GM21528 (cell line): ENCODE data around the gene ANKRD36B.
"Not testable (repeated sequence)": the region's sequence is repeated elsewhere in the genome, so short reads cannot be mapped to it uniquely, and the experiment has no call there.

Experiments used
- ATAC-seq: cut with Tn5 transposase; IDR thresholded peaks from one replicate; pipeline ENCODE4 v1.9.1; 2021; ENCODE audit warnings: mild to moderate bottlenecking, moderate library complexity; ENCODE audit not compliant: unreplicated experiment, low FRiP score

ANKRD36B gene

DNA sequence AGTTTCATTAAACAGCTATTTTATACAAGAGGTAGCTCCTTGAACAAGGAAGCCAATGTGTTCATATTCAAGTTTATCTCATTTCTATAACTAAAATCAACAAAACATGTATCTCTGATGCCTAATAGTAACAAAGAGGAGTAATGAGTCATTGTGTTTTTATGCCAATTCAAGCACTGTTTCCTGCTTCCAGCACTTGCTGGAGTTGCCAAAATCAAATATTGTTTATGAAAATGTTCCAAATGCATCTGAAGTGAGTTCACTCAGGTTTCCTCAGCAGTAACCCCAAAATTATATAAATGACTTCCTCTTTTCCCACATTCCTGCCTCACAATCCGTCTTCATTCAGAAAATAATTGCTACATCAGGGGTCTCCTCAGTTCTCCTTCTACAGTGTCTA lies 39.2 kb downstream of the ANKRD36B start:
- ATAC-seq: not testable (repeated sequence)

DNA sequence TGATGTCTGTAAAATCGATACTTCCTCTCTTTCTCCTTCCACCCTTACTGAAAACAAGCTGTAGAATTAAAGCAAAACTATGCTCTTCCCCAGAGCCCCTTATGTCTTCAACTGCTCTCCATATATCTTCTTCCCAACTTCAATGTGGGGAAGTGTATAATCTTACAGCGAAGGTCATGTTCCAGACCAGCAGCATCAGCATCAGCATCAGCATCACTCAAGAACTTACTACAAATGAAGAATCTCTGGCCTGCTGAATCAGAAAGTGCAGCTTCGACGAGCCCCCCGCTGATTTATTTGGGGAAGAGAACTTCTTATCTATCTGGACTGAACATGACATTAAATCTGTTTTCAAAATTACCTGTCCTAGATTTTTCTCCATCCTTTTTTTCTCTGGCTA lies 40.6 kb downstream of the ANKRD36B start:
- ATAC-seq: not testable (repeated sequence)

DNA sequence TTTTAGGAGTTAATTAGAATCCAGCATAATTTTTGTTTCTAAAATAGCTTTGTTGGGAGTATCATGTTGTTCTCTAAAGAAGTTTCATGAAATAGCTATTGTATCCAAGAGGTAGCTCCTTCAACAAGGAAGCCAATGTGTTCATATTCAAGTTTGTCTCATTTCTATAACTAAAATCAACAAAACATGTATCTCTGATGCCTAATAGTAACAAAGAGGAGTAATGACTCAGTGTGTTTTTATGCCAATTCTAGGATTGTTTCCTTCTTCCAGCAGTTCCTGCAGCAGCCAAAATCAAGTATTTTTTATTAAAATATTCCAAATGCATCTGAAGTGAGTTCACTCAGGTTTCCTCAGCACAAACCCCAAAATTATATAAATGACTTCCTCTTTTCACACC lies 41.1 kb downstream of the ANKRD36B start:
- not testable (repeated sequence) for ATAC-seq

DNA sequence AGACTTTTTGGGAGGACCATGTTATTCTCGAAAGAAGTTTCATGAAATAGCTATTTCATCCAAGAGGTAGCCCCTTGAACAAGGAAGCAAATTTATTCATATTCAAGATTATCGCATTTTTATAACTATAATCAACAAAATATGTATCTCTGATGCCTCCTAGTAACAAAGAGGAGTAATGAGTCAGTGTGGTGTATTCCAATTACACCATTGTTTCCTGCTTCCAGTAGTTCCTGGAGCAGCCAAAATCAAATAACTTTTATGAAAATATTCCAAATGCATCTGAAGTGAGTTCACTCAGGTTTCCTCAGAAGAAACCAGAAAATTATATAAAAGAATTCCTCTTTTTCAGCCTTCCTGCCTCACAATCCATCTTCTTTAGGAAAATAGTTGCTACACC lies 43.0 kb downstream of the ANKRD36B start:
- no peak for ATAC-seq

DNA sequence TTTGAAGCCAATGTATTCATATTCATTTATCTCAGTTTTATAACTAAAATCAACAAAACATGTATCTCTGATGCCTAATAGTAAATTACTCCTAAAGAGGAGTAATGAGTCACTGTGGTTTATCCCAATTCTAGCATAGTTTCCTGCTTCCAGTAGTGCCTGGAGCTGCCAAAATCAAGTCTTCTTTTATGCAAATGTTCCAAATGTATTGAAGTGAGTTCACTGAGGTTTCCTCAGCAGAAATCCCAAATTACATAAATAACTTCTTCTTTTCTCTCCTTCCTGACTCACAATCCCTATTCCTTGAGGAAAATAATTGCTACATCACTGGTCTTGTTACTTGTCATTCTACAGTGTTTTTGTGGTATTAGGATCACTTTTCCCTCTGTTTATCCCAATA lies 44.8 kb downstream of the ANKRD36B start:
- not testable (repeated sequence) for ATAC-seq

DNA sequence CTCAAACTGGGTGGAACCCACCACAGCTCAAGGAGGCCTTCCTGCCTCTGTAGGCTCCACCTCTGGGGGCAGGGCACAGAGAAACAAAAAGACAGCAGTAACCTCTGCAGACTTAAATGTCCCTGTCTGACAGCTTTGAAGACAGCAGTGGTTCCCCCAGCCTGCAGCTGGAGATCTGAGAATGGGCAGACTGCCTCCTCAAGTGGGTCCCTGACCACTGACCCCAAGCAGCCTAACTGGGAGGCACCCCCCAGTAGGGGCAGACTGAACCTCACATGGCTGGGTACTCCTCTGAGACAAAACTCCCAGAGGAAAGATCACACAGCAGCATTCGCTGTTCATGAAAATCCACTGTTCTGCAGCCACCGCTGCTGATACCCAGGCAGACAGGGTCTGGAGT lies 63.8 kb downstream of the ANKRD36B start:
- ATAC-seq: not testable (repeated sequence)

DNA sequence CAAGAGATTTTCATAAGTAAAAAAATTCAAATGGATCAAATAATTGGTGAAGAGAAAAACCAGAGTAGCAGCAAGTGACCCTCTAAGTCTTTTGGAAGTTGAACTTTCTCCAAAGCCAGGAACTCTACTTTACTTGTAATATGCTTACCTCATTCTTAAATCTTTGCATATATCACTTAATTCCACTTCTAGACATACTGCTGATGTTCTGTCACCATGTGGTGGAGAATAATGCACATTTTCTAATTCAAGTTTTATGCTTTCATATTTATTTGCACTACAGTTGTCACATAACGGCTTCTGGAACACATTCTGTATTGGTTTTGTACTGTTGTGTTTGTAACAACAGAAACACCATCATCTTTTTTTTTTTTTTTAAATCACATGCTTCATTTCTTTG lies 65.9 kb downstream of the ANKRD36B start:
- ATAC-seq: not testable (repeated sequence)

DNA sequence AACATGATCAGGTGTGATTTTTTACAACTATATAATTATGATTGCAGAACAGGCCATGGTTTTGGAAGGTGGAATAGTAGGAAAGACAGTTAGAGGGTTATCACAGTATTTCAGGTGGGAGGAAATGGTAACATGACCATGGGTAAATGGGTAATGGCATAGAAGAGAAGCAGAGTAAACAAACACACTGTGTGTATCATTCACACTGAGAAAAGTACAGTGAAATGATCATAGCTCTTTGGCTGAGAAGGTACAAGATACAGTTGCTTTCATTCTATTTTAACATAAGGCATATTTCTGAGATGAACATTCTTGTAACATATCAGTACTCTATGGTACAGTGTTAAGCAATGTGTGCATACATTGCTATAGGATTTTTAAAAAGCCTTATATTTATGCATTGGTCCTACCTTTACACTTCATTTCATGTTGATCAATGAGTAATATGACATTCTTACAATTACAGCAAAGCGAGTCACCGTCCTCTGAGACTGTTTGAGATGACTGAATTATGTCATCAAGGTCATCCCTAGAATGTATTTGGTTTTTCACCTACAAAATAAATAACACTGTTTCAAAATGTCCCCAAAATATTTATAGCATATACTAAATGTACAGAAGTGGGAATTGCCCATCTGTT lies 66.6 kb downstream of the ANKRD36B start:
- not testable (repeated sequence) for ATAC-seq

DNA sequence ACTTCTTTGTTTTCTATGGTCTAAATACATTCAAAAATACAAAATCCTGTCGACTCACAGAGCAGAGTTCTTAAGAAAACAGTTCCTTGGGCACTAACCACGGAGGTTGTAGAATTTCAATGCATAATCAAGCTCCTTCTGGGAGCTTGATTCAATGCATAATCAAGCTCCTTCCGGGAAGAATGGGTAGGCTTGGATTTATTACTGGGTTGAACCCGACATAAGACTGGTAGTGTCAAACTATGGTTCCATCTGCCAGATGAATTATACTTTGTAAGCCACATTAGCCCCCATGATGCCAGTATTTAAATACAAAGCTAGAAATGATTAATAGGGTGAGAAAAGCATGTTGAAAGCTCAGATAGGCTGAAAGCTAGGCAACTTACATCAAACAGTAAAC lies 94.0 kb downstream of the ANKRD36B start:
- not testable (repeated sequence) for ATAC-seq

DNA sequence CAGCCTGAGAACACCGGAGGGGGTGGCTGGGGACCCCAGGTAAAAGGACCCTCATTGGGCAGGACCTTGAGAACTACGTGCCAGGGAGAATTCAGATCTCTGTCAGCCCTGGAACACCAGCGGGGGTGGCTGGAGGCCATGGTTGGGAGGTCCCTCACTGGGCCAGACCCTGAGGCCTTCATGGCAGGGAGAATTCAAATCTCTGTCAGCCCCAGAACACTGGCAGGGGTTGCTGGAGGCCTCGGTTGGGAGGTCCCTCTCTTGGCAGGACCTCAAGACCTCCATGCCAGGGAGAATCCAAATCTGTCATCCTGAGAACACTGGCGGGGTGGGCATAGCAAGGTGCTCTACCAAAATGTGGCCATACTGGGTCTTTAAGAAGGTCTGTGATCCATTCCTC lies 99.5 kb downstream of the ANKRD36B start:
- not testable (repeated sequence) for ATAC-seq
